Retinal pigment epithelial cell (primary cell): ENCODE data around the gene GABRB1.

Source experiments
- DNase-seq: peaks from one replicate; pipeline ENCODE4 v3.0.0-alpha.2; 2010; ENCODE audit warnings: low read depth
- H3K4me3 ChIP-seq: 2 replicates; pipeline ENCODE4 v1.5.1; 2011; ENCODE audit warnings: mild to moderate bottlenecking, low read length, control low read depth, moderate library complexity
- TF ChIP-seq, protein P1 (sequence below): conservative IDR thresholded peaks from 2 replicates; pipeline ENCODE4 v1.5.1; 2011; ENCODE audit warnings: low read depth, low read length, control low read depth, inconsistent platforms

Gene GABRB1

GRCh38 chr4:46999566-46999965, 31.8 kb upstream of the GABRB1 start:
- no peak for DNase-seq
- TF ChIP-seq, protein P1, sequence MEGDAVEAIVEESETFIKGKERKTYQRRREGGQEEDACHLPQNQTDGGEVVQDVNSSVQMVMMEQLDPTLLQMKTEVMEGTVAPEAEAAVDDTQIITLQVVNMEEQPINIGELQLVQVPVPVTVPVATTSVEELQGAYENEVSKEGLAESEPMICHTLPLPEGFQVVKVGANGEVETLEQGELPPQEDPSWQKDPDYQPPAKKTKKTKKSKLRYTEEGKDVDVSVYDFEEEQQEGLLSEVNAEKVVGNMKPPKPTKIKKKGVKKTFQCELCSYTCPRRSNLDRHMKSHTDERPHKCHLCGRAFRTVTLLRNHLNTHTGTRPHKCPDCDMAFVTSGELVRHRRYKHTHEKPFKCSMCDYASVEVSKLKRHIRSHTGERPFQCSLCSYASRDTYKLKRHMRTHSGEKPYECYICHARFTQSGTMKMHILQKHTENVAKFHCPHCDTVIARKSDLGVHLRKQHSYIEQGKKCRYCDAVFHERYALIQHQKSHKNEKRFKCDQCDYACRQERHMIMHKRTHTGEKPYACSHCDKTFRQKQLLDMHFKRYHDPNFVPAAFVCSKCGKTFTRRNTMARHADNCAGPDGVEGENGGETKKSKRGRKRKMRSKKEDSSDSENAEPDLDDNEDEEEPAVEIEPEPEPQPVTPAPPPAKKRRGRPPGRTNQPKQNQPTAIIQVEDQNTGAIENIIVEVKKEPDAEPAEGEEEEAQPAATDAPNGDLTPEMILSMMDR: no peak
- no peak overlapping the region for H3K4me3 ChIP-seq

DNA sequence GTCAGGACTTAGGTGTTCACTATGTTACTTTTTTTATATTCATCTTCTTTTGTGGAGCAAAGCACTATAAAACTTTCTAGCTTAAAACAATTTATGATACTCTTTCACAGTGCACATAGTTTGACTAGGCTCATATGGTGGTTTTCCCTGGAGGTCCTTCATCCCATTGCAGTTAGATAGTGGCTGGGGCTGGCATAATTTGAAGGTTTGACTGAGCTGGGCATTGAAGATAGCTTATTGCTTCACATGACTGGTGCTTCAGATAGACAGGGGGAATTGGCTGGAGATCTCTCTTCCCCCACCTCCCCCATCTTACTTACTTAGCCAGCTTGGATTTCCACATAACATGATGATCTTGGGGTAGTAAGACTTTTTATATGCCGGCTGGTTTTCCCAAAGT, 31.0 kb upstream of the GABRB1 start:
- TF ChIP-seq, protein P1: no peak
- DNase-seq: no peak
- no peak overlapping the region for H3K4me3 ChIP-seq

DNA sequence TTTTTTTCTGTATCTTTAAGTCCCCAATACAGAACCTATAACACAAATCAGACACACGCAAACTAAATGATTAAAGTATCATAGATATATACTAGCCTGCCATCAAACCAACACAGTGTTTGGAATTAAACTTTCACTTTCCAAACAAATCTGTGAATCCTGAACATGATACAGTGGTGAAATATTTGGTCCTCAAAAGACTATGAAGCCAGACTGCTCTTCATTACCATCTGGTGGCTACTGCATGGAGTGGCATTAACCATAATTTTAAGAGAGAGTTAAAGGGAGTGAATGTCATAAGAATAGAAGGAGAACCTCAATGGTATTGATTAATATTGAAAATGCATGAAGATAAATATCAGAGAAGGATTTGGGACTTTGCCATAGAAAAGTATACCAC, 28.8 kb upstream of the GABRB1 start:
- no peak for DNase-seq
- H3K4me3 ChIP-seq: no peak overlapping the region
- TF ChIP-seq, protein P1: peak; percentile 59

GRCh38 chr4:47010347-47010911, 20.9 kb upstream of the GABRB1 start:
- no peak overlapping the region for H3K4me3 ChIP-seq
- TF ChIP-seq, protein P1: no peak
- no peak for DNase-seq

DNA sequence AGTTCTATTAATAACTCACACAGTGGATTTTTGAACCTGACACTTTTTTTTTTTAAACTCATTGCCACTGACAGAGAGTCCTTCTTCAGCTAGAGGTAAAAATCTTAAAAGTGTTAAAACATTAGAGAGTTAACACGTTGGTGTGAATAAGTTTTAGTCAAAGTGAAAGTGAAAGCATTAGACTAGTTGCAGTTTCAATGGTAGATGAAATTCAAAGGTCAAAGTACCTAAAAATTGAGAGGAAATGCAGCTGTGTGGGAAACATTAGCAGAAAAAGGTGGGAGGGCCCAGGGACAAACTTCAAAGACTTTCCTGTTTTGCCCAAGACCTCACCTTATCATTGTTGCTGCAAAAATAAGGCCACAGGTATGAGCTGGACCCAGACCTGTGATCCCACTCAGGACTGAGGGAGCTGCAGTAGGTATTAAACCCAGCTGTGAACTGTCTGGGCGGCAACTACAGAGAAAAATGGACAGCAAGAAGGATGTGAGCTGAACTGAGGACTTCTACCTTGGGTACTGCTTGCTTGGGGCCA, 20.4 kb upstream of the GABRB1 start:
- DNase-seq: no peak
- no peak overlapping the region for H3K4me3 ChIP-seq
- TF ChIP-seq, protein P1: no peak

GRCh38 chr4:47012676-47013075, 18.7 kb upstream of the GABRB1 start:
- no peak for DNase-seq
- no peak overlapping the region for H3K4me3 ChIP-seq
- TF ChIP-seq, protein P1: no peak

DNA sequence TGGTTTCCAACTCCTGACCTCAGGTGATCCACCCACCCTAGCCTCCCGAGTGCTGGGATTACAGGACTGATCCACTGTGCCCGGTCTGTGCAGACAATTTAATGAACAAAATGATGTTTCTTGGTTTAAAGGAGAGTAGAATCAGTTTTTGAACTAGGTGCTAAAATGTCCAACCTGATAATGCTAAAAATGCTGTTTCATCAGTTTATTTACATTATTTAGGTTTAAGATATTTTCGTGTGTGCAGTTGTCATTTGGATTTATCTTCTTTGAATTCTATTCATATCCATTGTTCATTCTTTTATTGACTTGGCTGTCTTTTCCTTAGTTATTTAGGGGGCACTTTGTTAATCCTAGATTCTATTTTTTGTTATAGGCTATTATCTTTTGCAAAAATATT, 18.0 kb upstream of the GABRB1 start:
- no peak overlapping the region for H3K4me3 ChIP-seq
- DNase-seq: no peak
- TF ChIP-seq, protein P1: no peak
